Endothelial cell of umbilical vein (primary cell): ENCODE data around the gene CTNNA2. TPM values are rescaled to one million over a fixed set of nuclear protein-coding genes. Genes with fewer than 3 reads are reported as not detected.

Experiments used
- BruUV-seq: library from RNA; stranded (reverse); fragments of 400-500 nt; replicated peaks from 2 replicates; lab custom pipeline; 2021; lab: Mats Ljungman, UMichigan
- CTCF ChIA-PET: fragments of 300-600, 350-600 bp; sonication (Branson Sonifier 250); formaldehyde crosslinking; loops from one replicate; lab custom pipeline; 2021; ENCODE audit warnings: antibody characterized with exemption, inconsistent platforms; lab: Charles Lee
- POLR2A ChIA-PET: fragments of 300-600, 350-600 bp; sonication (Branson Sonifier 250); formaldehyde crosslinking; loops from one replicate; lab custom pipeline; 2021; ENCODE audit warnings: antibody characterized with exemption, inconsistent platforms; lab: Charles Lee
- DNase-seq: peaks from one replicate; pipeline ENCODE4 v3.0.0-alpha.2; 2011; ENCODE audit warnings: low read depth, low spot score
- FAIRE-seq: peaks from 2 replicates; lab custom pipeline; 2011; peaks lifted over from hg19 to GRCh38; lab: Jason Lieb, UNC
- H2AFZ ChIP-seq: 2 replicates; pipeline ENCODE4 v1.6.0; 2012; ENCODE audit warnings: low read depth, low read length, control low read depth, inconsistent platforms
- H3K27ac ChIP-seq: 2 replicates; pipeline ENCODE4 v1.5.1; 2011; ENCODE audit warnings: low read depth, mild to moderate bottlenecking, control low read depth, low read length, moderate library complexity; ENCODE audit not compliant: insufficient read depth
- H3K27me3 ChIP-seq, 2 experiments: 2 replicates each; pipeline versions ENCODE4 v1.6.0 to v1.6.1; 2011; ENCODE audit warnings: low read length in 2 of 2, mixed read lengths in 1 of 2; ENCODE audit not compliant: control insufficient read depth in 2 of 2, insufficient read depth in 2 of 2
- H3K36me3 ChIP-seq, 2 experiments: 2 replicates in 1 of 2; 3 replicates in 1 of 2; pipeline ENCODE4 v1.5.1; 2011; ENCODE audit warnings: low read length in 2 of 2, mild to moderate bottlenecking in 1 of 2, moderate library complexity in 1 of 2; ENCODE audit not compliant: control insufficient read depth in 2 of 2, insufficient read depth in 2 of 2; ENCODE audit errors: extremely low read depth in 1 of 2
- H3K4me1 ChIP-seq: 3 replicates; pipeline ENCODE4 v1.5.1; 2011; ENCODE audit warnings: mild to moderate bottlenecking, low read length; ENCODE audit not compliant: control insufficient read depth, insufficient read depth; ENCODE audit errors: extremely low read depth
- H3K4me2 ChIP-seq: 2 replicates; pipeline ENCODE4 v1.6.1; 2011; ENCODE audit warnings: low read length, control low read depth, mixed read lengths; ENCODE audit not compliant: insufficient read depth
- H3K4me3 ChIP-seq, 3 experiments: fragments of 200-600 bp in 1 of 3; sonication (generic), shearing (Covaris generic) in 1 of 3; replicated peaks in 1 of 3; 2 replicates each; pipeline ENCODE4 v1.5.1; 2011 to 2016; ENCODE audit warnings: control low read depth in 3 of 3, low read length in 3 of 3, mild to moderate bottlenecking in 2 of 3, inconsistent platforms in 1 of 3, low read depth in 1 of 3, moderate library complexity in 1 of 3; ENCODE audit not compliant: insufficient read depth in 1 of 3
- H3K79me2 ChIP-seq: 2 replicates; pipeline ENCODE4 v1.6.0; 2012; ENCODE audit warnings: low read length, inconsistent platforms; ENCODE audit not compliant: control insufficient read depth, insufficient read depth
- H3K9ac ChIP-seq: replicated peaks from 2 replicates; pipeline ENCODE3; 2011; ENCODE audit warnings: low read length, control low read depth; ENCODE audit not compliant: insufficient read depth; ENCODE audit errors: extremely low read depth
- H3K9me1 ChIP-seq: replicated peaks from 3 replicates; pipeline ENCODE4 v1.6.0; 2011; ENCODE audit warnings: mild to moderate bottlenecking, low read length; ENCODE audit not compliant: control insufficient read depth, insufficient read depth; ENCODE audit errors: extremely low read depth
- H3K9me3 ChIP-seq: replicated peaks from 2 replicates; pipeline ENCODE4 v1.5.1; 2012; ENCODE audit warnings: low read length, inconsistent platforms; ENCODE audit not compliant: control insufficient read depth, insufficient read depth
- H4K20me1 ChIP-seq: replicated peaks from 2 replicates; pipeline ENCODE3; 2011; ENCODE audit warnings: mild to moderate bottlenecking, low read length; ENCODE audit not compliant: control insufficient read depth, insufficient read depth; ENCODE audit errors: extremely low read depth
- EZH2 ChIP-seq: IDR thresholded peaks from 2 replicates; pipeline ENCODE4 v1.6.1; 2012; ENCODE audit warnings: borderline replicate concordance, low read depth, mild to moderate bottlenecking, moderate library complexity, low read length, inconsistent platforms; ENCODE audit not compliant: severe bottlenecking
- FOS ChIP-seq: IDR thresholded peaks from 2 replicates; pipeline ENCODE4 v1.6.1; 2011; ENCODE audit warnings: mild to moderate bottlenecking, low read length, moderate library complexity, borderline replicate concordance; ENCODE audit not compliant: insufficient read depth
- GATA2 ChIP-seq: IDR thresholded peaks from 2 replicates; pipeline ENCODE4 v1.7.0; 2011; ENCODE audit warnings: low read depth, mild to moderate bottlenecking, moderate library complexity, mixed read lengths, low read length; ENCODE audit not compliant: insufficient read length, insufficient read depth
- JUN ChIP-seq: IDR thresholded peaks from 2 replicates; pipeline ENCODE4 v1.6.1; 2011; ENCODE audit warnings: borderline replicate concordance, low read depth; ENCODE audit not compliant: insufficient read length, insufficient read depth
- MYC ChIP-seq: IDR thresholded peaks from one replicate; pipeline ENCODE4 v1.6.1; 2011; ENCODE audit warnings: mild to moderate bottlenecking, low read depth, low read length
- POLR2A ChIP-seq: IDR thresholded peaks from 2 replicates; pipeline ENCODE4 v1.6.1; 2012; ENCODE audit warnings: low read depth, mild to moderate bottlenecking, control low read depth, low read length
- POLR2AphosphoS5 ChIP-seq: IDR thresholded peaks from 2 replicates; pipeline ENCODE4 v1.6.1; 2012; ENCODE audit warnings: low read depth, mild to moderate bottlenecking, control low read depth, low read length, moderate library complexity; ENCODE audit not compliant: insufficient read depth
- dilution Hi-C: fragments of 300-500 bp; cut with MboI; formaldehyde crosslinking; loops from one replicate; pipeline ENCODE4 v1.15.0; 2019; ENCODE audit warnings: low sequenced_read_pairs; ENCODE audit not compliant: extremely low pct_ligation_motif_present
- intact Hi-C: fragments of 100-400 bp; cut with micrococcal nuclease; formaldehyde crosslinking; loops from one replicate; pipeline ENCODE4 v1.10.0; 2022
- polyA plus RNA-seq, 4 experiments: library from polyadenylated mRNA; depleted of rRNA in 3 of 4; stranded (reverse) in 3 of 4; unstranded in 1 of 4; fragments of >200 nt; gene quantifications; 2 replicates each; pipeline versions ENCODE4 v1.2.1 to v1.2.3, GENCODE V29; 2011 to 2012; ENCODE audit warnings: missing spikeins in 1 of 4
- total RNA-seq: library from RNA; stranded (reverse); gene quantifications from 2 replicates; pipeline ENCODE4 v1.2.3, GENCODE V29; 2021
- TF ChIP-seq, protein P1 (sequence below), 2 donors: IDR thresholded peaks; 1 replicate in 1 of 2; 2 replicates in 1 of 2; pipeline ENCODE4 v1.5.1; 2011; ENCODE audit warnings: low read length in 2 of 2, mild to moderate bottlenecking in 2 of 2, moderate library complexity in 2 of 2, control low read depth in 1 of 2, inconsistent platforms in 1 of 2, low read depth in 1 of 2; ENCODE audit not compliant: insufficient read depth in 1 of 2; ENCODE audit errors: extremely low read depth in 1 of 2
- TF ChIP-seq, protein P2 (sequence below): IDR thresholded peaks from 2 replicates; pipeline ENCODE4 v1.6.1; 2011; ENCODE audit not compliant: insufficient read depth, insufficient read length

The CTNNA2 gene
- total and polyA plus RNA-seq, 2 donors (not counting 3 experiments of a cell fraction or from before 2014, with no cell fraction given): not detected

DNA sequence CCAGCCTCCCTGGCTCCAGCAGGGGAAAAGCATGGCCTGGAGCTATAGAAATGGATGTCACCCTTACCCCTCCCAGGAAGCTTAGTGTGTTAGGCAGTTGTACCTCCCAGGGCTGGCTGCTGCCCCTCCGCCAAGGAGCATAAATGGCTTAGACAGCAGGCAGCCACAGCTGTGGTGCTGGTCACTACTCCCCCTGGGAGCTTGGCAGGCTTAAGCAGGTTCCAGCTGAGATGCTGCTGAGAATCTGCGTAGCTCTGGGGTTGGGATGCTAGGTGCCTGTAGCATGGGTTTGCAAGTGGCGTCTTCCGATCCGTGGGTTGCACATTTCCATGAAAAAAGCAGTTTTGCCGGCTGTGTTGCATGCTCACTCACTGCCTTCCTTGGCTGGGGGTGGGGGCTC, 369.7 kb downstream of the CTNNA2 start:
- H3K36me3 ChIP-seq: no peaks in the 10 kb centered on the region
- intact Hi-C loops (no loop called here), dilution Hi-C loops (no loop called here)
- H2AFZ ChIP-seq: no peak overlapping the region
- ChIA-PET CTCF (no interaction called here), POLR2A (no interaction called here)
- no peaks in the 10 kb centered on the region for H3K9me1 ChIP-seq
- no peaks in the 10 kb centered on the region for H3K27me3 ChIP-seq
- no peak overlapping the region for H3K27ac ChIP-seq
- H3K9ac ChIP-seq: no peak overlapping the region
- no TSS peak for BruUV-seq
- no peaks in the 10 kb centered on the region for H4K20me1 ChIP-seq
- H3K79me2 ChIP-seq: no peaks in the 10 kb centered on the region
- H3K9me3 ChIP-seq: no peaks in the 10 kb centered on the region
- DNase-seq (no peak), FAIRE-seq (no peak)
- no peak overlapping the region for H3K4me2 ChIP-seq
- no peaks in the 10 kb centered on the region for H3K4me1 ChIP-seq
- H3K4me3 ChIP-seq: no peak overlapping the region
- TF ChIP-seq FOS (no peak), POLR2A (no peak), GATA2 (no peak), EZH2 (no peak), POLR2AphosphoS5 (no peak), MYC (no peak), JUN (no peak)
- TF ChIP-seq, protein P1, sequence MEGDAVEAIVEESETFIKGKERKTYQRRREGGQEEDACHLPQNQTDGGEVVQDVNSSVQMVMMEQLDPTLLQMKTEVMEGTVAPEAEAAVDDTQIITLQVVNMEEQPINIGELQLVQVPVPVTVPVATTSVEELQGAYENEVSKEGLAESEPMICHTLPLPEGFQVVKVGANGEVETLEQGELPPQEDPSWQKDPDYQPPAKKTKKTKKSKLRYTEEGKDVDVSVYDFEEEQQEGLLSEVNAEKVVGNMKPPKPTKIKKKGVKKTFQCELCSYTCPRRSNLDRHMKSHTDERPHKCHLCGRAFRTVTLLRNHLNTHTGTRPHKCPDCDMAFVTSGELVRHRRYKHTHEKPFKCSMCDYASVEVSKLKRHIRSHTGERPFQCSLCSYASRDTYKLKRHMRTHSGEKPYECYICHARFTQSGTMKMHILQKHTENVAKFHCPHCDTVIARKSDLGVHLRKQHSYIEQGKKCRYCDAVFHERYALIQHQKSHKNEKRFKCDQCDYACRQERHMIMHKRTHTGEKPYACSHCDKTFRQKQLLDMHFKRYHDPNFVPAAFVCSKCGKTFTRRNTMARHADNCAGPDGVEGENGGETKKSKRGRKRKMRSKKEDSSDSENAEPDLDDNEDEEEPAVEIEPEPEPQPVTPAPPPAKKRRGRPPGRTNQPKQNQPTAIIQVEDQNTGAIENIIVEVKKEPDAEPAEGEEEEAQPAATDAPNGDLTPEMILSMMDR (IDR thresholded peaks at IDR 0.05; ENCODE audit: extremely low read depth in 1 of 2, insufficient read depth in 1 of 2, low read depth in 1 of 2, low read length in 2 of 2): no peak
- TF ChIP-seq, protein P2, sequence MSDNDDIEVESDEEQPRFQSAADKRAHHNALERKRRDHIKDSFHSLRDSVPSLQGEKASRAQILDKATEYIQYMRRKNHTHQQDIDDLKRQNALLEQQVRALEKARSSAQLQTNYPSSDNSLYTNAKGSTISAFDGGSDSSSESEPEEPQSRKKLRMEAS: no peak
